PC-9 (cell line): ENCODE data around the gene RPS17. TPM values are rescaled to one million over a fixed set of nuclear protein-coding genes. Genes with fewer than 3 reads are reported as not detected.

Experiments used
- BruUV-seq: library from RNA; stranded (reverse); fragments of 400-500 nt; replicated peaks from 2 replicates; lab custom pipeline; 2021; lab: Mats Ljungman, UMichigan
- CTCF ChIA-PET: fragments of 300-600 bp; sonication (Branson Sonifier 250); formaldehyde crosslinking; loops from one replicate; lab custom pipeline; 2022; ENCODE audit warnings: antibody characterized with exemption; lab: Charles Lee
- POLR2A ChIA-PET: fragments of 300-600 bp; sonication (Branson Sonifier 250); formaldehyde crosslinking; loops from one replicate; lab custom pipeline; 2022; ENCODE audit warnings: antibody characterized with exemption; ENCODE audit not compliant: unreplicated experiment; lab: Charles Lee
- DNase-seq, 2 experiments: peaks; one replicate each; pipeline versions ENCODE4 v3.0.0 to v3.0.0-alpha.2; 2015 to 2022; ENCODE audit warnings: mixed read lengths in 1 of 2
- H2AFZ ChIP-seq: fragments of 200-600 bp; sonication (generic); 2 replicates; pipeline ENCODE4 v1.8.1; 2017; ENCODE audit warnings: antibody characterized with exemption
- H3F3A ChIP-seq: fragments of 200-600 bp; sonication (generic); 2 replicates; pipeline ENCODE4 v1.8.1; 2017; ENCODE audit warnings: antibody characterized with exemption, mild to moderate bottlenecking, low read depth; ENCODE audit not compliant: insufficient read depth
- H3K27ac ChIP-seq: fragments of 200-600 bp; sonication (generic); 2 replicates; pipeline ENCODE4 v1.6.1; 2016; ENCODE audit warnings: mixed run types
- H3K27me3 ChIP-seq: fragments of 200-600 bp; sonication (generic); 2 replicates; pipeline ENCODE4 v1.6.1; 2016; ENCODE audit warnings: low read depth, mixed run types; ENCODE audit not compliant: insufficient read depth
- H3K36me3 ChIP-seq: fragments of 200-600 bp; sonication (generic); 2 replicates; pipeline ENCODE4 v1.6.1; 2016; ENCODE audit warnings: low read depth, mixed run types
- H3K4me1 ChIP-seq: fragments of 200-600 bp; sonication (generic); replicated peaks from 2 replicates; pipeline ENCODE4 v1.6.1; 2016; ENCODE audit warnings: mixed run types; ENCODE audit not compliant: insufficient read depth
- H3K4me2 ChIP-seq: fragments of 200-600 bp; sonication (generic); 2 replicates; pipeline ENCODE4 v1.6.1; 2017; ENCODE audit warnings: mixed run types
- H3K4me3 ChIP-seq: fragments of 200-600 bp; sonication (generic); 2 replicates; pipeline ENCODE4 v1.6.1; 2016; ENCODE audit warnings: mixed run types
- H3K79me2 ChIP-seq: fragments of 200-600 bp; sonication (generic); 2 replicates; pipeline ENCODE4 v1.6.1; 2017; ENCODE audit warnings: low read depth, mixed run types
- H3K9me2 ChIP-seq: fragments of 200-600 bp; sonication (generic); 2 replicates; pipeline ENCODE4 v1.8.1; 2017; ENCODE audit warnings: mild to moderate bottlenecking; ENCODE audit not compliant: insufficient read depth
- H3K9me3 ChIP-seq: fragments of 200-600 bp; sonication (generic); 2 replicates; pipeline ENCODE4 v1.8.1; 2016; ENCODE audit warnings: low read depth; ENCODE audit not compliant: insufficient read depth
- H4K20me1 ChIP-seq: fragments of 200-600 bp; sonication (generic); 2 replicates; pipeline ENCODE4 v1.8.1; 2017; ENCODE audit not compliant: insufficient read depth
- EZH2 ChIP-seq: fragments of 200-600 bp; sonication (generic); IDR thresholded peaks from 2 replicates; pipeline ENCODE4 v1.8.0; 2017; ENCODE audit warnings: antibody characterized with exemption, low read depth
- intact Hi-C: fragments of 100-400 bp; cut with micrococcal nuclease; formaldehyde crosslinking; loops from one replicate; pipeline ENCODE4 v1.10.0; 2022; ENCODE audit not compliant: unreplicated experiment
- total RNA-seq: library from RNA; stranded (reverse); gene quantifications from 2 replicates; pipeline ENCODE4 v1.2.3, GENCODE V29; 2021
- TF ChIP-seq, protein P1 (sequence below): fragments of 200-600 bp; sonication (generic); conservative IDR thresholded peaks from 2 replicates; pipeline ENCODE4 v1.6.1; 2017; ENCODE audit warnings: mixed run types, antibody characterized with exemption, mild to moderate bottlenecking, moderate library complexity

RPS17 gene
- total RNA-seq, 1 experiment from 2014 or later, result 1,891 TPM

DNA sequence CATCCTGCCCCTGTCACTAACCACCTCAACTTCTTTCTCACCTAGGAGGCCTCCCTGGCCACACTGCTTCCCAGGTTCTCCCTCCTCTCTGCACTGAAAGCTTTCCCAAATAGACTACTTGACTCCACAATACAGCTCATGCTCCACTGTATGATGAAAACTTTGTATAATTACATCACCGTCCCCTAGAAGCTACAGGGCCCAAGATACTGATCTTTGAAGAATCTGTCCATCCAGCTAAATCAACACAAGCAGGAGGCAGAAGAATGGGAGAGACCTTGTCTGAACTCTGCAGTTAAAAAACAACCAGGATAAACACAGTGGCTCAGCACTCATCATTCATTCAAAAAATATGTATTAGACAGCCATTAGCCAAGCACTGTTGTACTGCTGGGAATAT, 26.4 kb upstream of the RPS17 start:
- intact Hi-C loops, result no loop called here
- no peak overlapping the region for H3K4me3 ChIP-seq
- POLR2A ChIA-PET, result no interaction called here

DNA sequence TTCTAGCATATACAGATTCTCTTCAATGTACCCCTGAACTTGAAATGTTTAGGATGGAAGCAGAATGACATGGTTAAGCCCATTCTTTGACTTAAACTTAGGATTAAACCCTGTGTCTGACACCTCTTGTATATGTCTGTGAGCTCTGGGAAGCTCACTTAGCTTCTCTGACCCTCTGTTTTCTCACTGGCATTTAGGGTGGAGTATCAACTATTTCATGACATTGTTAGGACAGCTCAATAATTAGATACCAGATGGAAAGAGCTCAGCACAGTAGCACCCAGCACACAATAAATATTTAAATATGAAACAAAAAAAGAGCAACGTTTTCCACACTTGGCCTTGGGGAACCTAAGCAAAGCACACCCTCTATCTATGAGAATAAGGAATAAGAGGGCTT, 18.2 kb upstream of the RPS17 start:
- Histone ChIP-seq H3K79me2 (no peaks in the 10 kb centered on the region), H3K36me3 (no peaks in the 10 kb centered on the region), H3K27ac (no peak overlapping the region), H2AFZ (no peak overlapping the region), H3K9me2 (no peaks in the 10 kb centered on the region), H4K20me1 (no peaks in the 10 kb centered on the region), H3K4me2 (no peak overlapping the region), H3K27me3 (0 out of 2 replicates have a peak, but pooled peaks cover 8% of the 10 kb centered on the region), H3K9me3 (no peaks in the 10 kb centered on the region), H3K4me3 (no peak overlapping the region), H3K4me1 (no peaks in the 10 kb centered on the region), H3F3A (no peaks in the 10 kb centered on the region)
- DNase-seq, result no peak
- ChIA-PET POLR2A (no interaction called here), CTCF (no interaction called here)
- BruUV-seq, result no TSS peak
- intact Hi-C loops, result no loop called here
- TF ChIP-seq EZH2, result no peak
- TF ChIP-seq, protein P1, sequence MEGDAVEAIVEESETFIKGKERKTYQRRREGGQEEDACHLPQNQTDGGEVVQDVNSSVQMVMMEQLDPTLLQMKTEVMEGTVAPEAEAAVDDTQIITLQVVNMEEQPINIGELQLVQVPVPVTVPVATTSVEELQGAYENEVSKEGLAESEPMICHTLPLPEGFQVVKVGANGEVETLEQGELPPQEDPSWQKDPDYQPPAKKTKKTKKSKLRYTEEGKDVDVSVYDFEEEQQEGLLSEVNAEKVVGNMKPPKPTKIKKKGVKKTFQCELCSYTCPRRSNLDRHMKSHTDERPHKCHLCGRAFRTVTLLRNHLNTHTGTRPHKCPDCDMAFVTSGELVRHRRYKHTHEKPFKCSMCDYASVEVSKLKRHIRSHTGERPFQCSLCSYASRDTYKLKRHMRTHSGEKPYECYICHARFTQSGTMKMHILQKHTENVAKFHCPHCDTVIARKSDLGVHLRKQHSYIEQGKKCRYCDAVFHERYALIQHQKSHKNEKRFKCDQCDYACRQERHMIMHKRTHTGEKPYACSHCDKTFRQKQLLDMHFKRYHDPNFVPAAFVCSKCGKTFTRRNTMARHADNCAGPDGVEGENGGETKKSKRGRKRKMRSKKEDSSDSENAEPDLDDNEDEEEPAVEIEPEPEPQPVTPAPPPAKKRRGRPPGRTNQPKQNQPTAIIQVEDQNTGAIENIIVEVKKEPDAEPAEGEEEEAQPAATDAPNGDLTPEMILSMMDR, result no peak

More for the DNA sequence above, 26.4 kb upstream of the RPS17 start:
- no peak for TF ChIP-seq EZH2
- TF ChIP-seq, protein P1, result no peak
- H3K4me1 ChIP-seq, result no peaks in the 10 kb centered on the region
- no peaks in the 10 kb centered on the region for H4K20me1 ChIP-seq
- CTCF ChIA-PET, result no interaction called here
- no TSS peak for BruUV-seq
- no peak overlapping the region for H3K27ac ChIP-seq
- H3F3A ChIP-seq, result no peaks in the 10 kb centered on the region
- peaks cover 23% of the 10 kb centered on the region for H3K27me3 ChIP-seq
- H3K79me2 ChIP-seq, result no peaks in the 10 kb centered on the region
- H3K9me2 ChIP-seq, result no peaks in the 10 kb centered on the region
- DNase-seq, result no peak
- H3K9me3 ChIP-seq, result no peaks in the 10 kb centered on the region
- no peak overlapping the region for H3K4me2 ChIP-seq
- no peak overlapping the region for H2AFZ ChIP-seq
- no peaks in the 10 kb centered on the region for H3K36me3 ChIP-seq

GRCh38 chr15:82556315-82557035, 16.2 kb upstream of the RPS17 start:
- BruUV-seq, result no TSS peak
- ChIA-PET POLR2A (interaction anchor here (0.7 kb wide), 1 partner anchor 61 kb away, joined by 4 read pairs; no protein-coding TSS in a partner anchor), CTCF (no interaction called here)
- Histone ChIP-seq H3K27ac (no peak overlapping the region), H3K9me2 (no peaks in the 10 kb centered on the region), H3F3A (no peaks in the 10 kb centered on the region), H4K20me1 (no peaks in the 10 kb centered on the region), H3K4me2 (no peak overlapping the region), H3K36me3 (no peaks in the 10 kb centered on the region), H3K27me3 (0 out of 2 replicates have a peak, but pooled peaks cover 15% of the 10 kb centered on the region), H2AFZ (no peak overlapping the region), H3K4me1 (no peaks in the 10 kb centered on the region), H3K9me3 (no peaks in the 10 kb centered on the region), H3K4me3 (no peak overlapping the region), H3K79me2 (no peaks in the 10 kb centered on the region)
- intact Hi-C loops, result no loop called here
- no peak for TF ChIP-seq EZH2
- TF ChIP-seq, protein P1, result no peak
- no peak for DNase-seq
